ENCODE measurements around the gene MICB.

GRCh38 chr6:31474871-31475286 lies 23.1 kb upstream of the MICB start:
- TF ChIP-seq ZNF274 (IDR thresholded peaks at IDR 0.05; ENCODE audit: low read depth, low read length) (no peak), EGR1 (IDR thresholded peaks at IDR 0.05; ENCODE audit: low read depth) (no peak)

Measured in HCT116 (cell line).